Measurements from ENCODE around the gene ITPRID1.

- no peak for TF ChIP-seq POLR2A (IDR thresholded peaks at IDR 0.05; ENCODE audit: control extremely low read depth in 1 of 2, low read depth in 2 of 2, low read length in 2 of 2)
- TF ChIP-seq SP1 (IDR thresholded peaks at IDR 0.05; ENCODE audit: low read depth, low read length): no peak
- peak in 2 of 3 experiments; percentile 26 to 43; a peak in 2 of 4 replicates for TF ChIP-seq CTCF (IDR thresholded peaks at IDR 0.05; ENCODE audit: control extremely low read depth in 1 of 3, insufficient read depth in 1 of 3, low read depth in 1 of 3, low read length in 3 of 3)
- no peak for TF ChIP-seq EZH2 (IDR thresholded peaks at IDR 0.05; ENCODE audit: low read depth, low read length, severe bottlenecking)
- TF ChIP-seq ZNF274 (IDR thresholded peaks at IDR 0.05; ENCODE audit: borderline replicate concordance, extremely low read depth, low read length): no peak
- TF ChIP-seq HDAC6 (IDR thresholded peaks at IDR 0.05; ENCODE audit: low read depth, low read length): no peak
- no peak for TF ChIP-seq CHD7 (IDR thresholded peaks at IDR 0.05; ENCODE audit: insufficient replicate concordance, low read length)
- TF ChIP-seq YY1 (IDR thresholded peaks at IDR 0.05; ENCODE audit: low read depth, low read length): no peak
- TF ChIP-seq EGR1 (IDR thresholded peaks at IDR 0.05; ENCODE audit: borderline replicate concordance, low read depth, low read length): no peak
- TF ChIP-seq POLR2AphosphoS5 (IDR thresholded peaks at IDR 0.05; ENCODE audit: low read depth, low read length): no peak
- no peak for TF ChIP-seq JUN (IDR thresholded peaks at IDR 0.05; ENCODE audit: low read depth, low read length)
Observed at GRCh38 chr7:31648288-31648687, 134.4 kb downstream of the ITPRID1 start.
